HEK293 (cell line): Measurements from ENCODE around the gene RARS1.
A peak's percentile ranks its signal among the peaks of the same experiment; 100 is the strongest.

Experiments used
- CTCF ChIA-PET: fragments of 350-600 bp; formaldehyde crosslinking; extraction: SDS; loops from one replicate; lab custom pipeline; 2021; ENCODE audit warnings: antibody characterized with exemption; lab: Yijun Ruan, JAX
- POLR2A ChIA-PET: fragments of 300-600 bp; formaldehyde crosslinking; extraction: SDS; loops from one replicate; lab custom pipeline; 2020; ENCODE audit warnings: antibody characterized with exemption, inconsistent platforms; lab: Yijun Ruan, JAX
- H3K27ac ChIP-seq: fragments of 200-500 bp; sonication (Bioruptor generic); 2 replicates; pipeline ENCODE4 v1.5.1; 2014; ENCODE audit warnings: low read depth, low read length, control low read depth, inconsistent platforms; ENCODE audit errors: extremely low read depth
- H3K36me3 ChIP-seq, 2 experiments: fragments of 200-500 bp in 1 of 2; sonication (Bioruptor generic) in 1 of 2; 1 replicate in 1 of 2; 2 replicates in 1 of 2; pipeline ENCODE4 v1.5.1; 2014 to 2017; ENCODE audit warnings: inconsistent platforms in 2 of 2, low read length in 2 of 2; ENCODE audit not compliant: control insufficient read depth in 2 of 2, insufficient read depth in 1 of 2
- H3K4me1 ChIP-seq: fragments of 200-500 bp; sonication (Bioruptor generic); 2 replicates; pipeline ENCODE4 v1.5.1; 2014; ENCODE audit warnings: mild to moderate bottlenecking, low read length, inconsistent platforms; ENCODE audit not compliant: control insufficient read depth, insufficient read depth
- H3K4me3 ChIP-seq: 2 replicates; pipeline ENCODE4 v1.5.1; 2011; ENCODE audit warnings: low read depth, mild to moderate bottlenecking, control low read depth, low read length, moderate library complexity
- H3K9me3 ChIP-seq: fragments of 200-500 bp; sonication (Bioruptor generic); 2 replicates; pipeline ENCODE4 v1.5.1; 2014; ENCODE audit warnings: low read depth, low read length, inconsistent platforms; ENCODE audit not compliant: control insufficient read depth, insufficient read depth
- FEZF1 ChIP-seq: fragments of 450-650 bp; formaldehyde crosslinking; IDR thresholded peaks from 2 replicates; pipeline ENCODE4 v1.5.1; 2016; ENCODE audit warnings: missing biosample characterization, missing genetic modification characterization
- MYNN ChIP-seq: fragments of 450-650 bp; formaldehyde crosslinking; IDR thresholded peaks from 2 replicates; pipeline ENCODE4 v1.5.1; 2016; ENCODE audit warnings: missing biosample characterization, missing genetic modification characterization, borderline replicate concordance
- PBX3 ChIP-seq: sonication (generic); formaldehyde crosslinking; IDR thresholded peaks from 2 replicates; pipeline ENCODE4 v1.8.1; 2022; ENCODE audit warnings: mild to moderate bottlenecking, moderate library complexity, missing genetic modification reagents
- PRDM4 ChIP-seq: fragments of 450-650 bp; formaldehyde crosslinking; IDR thresholded peaks from 2 replicates; pipeline ENCODE4 v1.5.1; 2017; ENCODE audit warnings: missing biosample characterization, missing genetic modification characterization
- SETDB1 ChIP-seq: IDR thresholded peaks from one replicate; pipeline ENCODE4 v1.6.1; 2017; ENCODE audit warnings: mild to moderate bottlenecking, low read length, moderate library complexity, mixed read lengths; ENCODE audit not compliant: insufficient read length
- YY2 ChIP-seq: fragments of 450-650 bp; formaldehyde crosslinking; IDR thresholded peaks from 2 replicates; pipeline ENCODE4 v1.5.1; 2016; ENCODE audit warnings: missing biosample characterization, missing genetic modification characterization
- ZFP3 ChIP-seq: fragments of 450-650 bp; formaldehyde crosslinking; IDR thresholded peaks from 2 replicates; pipeline ENCODE4 v1.5.1; 2016; ENCODE audit warnings: low read depth, missing biosample characterization, missing genetic modification characterization
- ZNF121 ChIP-seq: fragments of 450-650 bp; formaldehyde crosslinking; IDR thresholded peaks from 2 replicates; pipeline ENCODE4 v1.5.1; 2016; ENCODE audit warnings: missing biosample characterization, missing genetic modification characterization
- ZNF174 ChIP-seq: fragments of 450-650 bp; formaldehyde crosslinking; IDR thresholded peaks from 2 replicates; pipeline ENCODE4 v1.5.0; 2017; ENCODE audit warnings: missing biosample characterization, mild to moderate bottlenecking, missing genetic modification characterization
- ZNF221 ChIP-seq: fragments of 450-650 bp; formaldehyde crosslinking; IDR thresholded peaks from 2 replicates; pipeline ENCODE4 v1.5.1; 2017; ENCODE audit warnings: missing biosample characterization, missing genetic modification characterization, borderline replicate concordance
- ZNF292 ChIP-seq: fragments of 450-650 bp; formaldehyde crosslinking; IDR thresholded peaks from 2 replicates; pipeline ENCODE4 v1.5.1; 2016; ENCODE audit warnings: low read depth, missing biosample characterization, missing genetic modification characterization, borderline replicate concordance
- ZNF37A ChIP-seq: fragments of 450-650 bp; IDR thresholded peaks from 2 replicates; pipeline ENCODE4 v1.5.1; 2018; ENCODE audit warnings: missing biosample characterization, missing genetic modification characterization
- ZNF521 ChIP-seq: fragments of 450-650 bp; formaldehyde crosslinking; IDR thresholded peaks from 2 replicates; pipeline ENCODE4 v1.5.1; 2017; ENCODE audit warnings: missing biosample characterization, mild to moderate bottlenecking, missing genetic modification characterization
- ZNF555 ChIP-seq: fragments of 450-650 bp; formaldehyde crosslinking; conservative IDR thresholded peaks from 2 replicates; pipeline ENCODE4 v1.5.1; 2017; ENCODE audit warnings: missing biosample characterization, mild to moderate bottlenecking, missing genetic modification characterization, inconsistent platforms
- ZNF558 ChIP-seq: fragments of 450-650 bp; formaldehyde crosslinking; IDR thresholded peaks from 2 replicates; pipeline ENCODE4 v1.5.1; 2016; ENCODE audit warnings: missing biosample characterization, missing genetic modification characterization
- ZNF623 ChIP-seq: fragments of 450-650 bp; formaldehyde crosslinking; IDR thresholded peaks from 2 replicates; pipeline ENCODE4 v1.5.1; 2016; ENCODE audit warnings: missing biosample characterization, missing genetic modification characterization
- ZNF629 ChIP-seq: fragments of 450-650 bp; formaldehyde crosslinking; IDR thresholded peaks from 2 replicates; pipeline ENCODE4 v1.5.1; 2017; ENCODE audit warnings: missing biosample characterization, missing genetic modification characterization
- ZNF701 ChIP-seq: fragments of 450-650 bp; formaldehyde crosslinking; IDR thresholded peaks from 2 replicates; pipeline ENCODE4 v1.5.1; 2016; ENCODE audit warnings: missing biosample characterization, missing genetic modification characterization
- ZNF747 ChIP-seq: fragments of 450-650 bp; formaldehyde crosslinking; IDR thresholded peaks from 2 replicates; pipeline ENCODE4 v1.5.1; 2016; ENCODE audit warnings: missing biosample characterization, missing genetic modification characterization
- ZNF785 ChIP-seq: fragments of 450-650 bp; formaldehyde crosslinking; IDR thresholded peaks from 2 replicates; pipeline ENCODE4 v1.5.1; 2016; ENCODE audit warnings: missing biosample characterization, missing genetic modification characterization
- TF ChIP-seq, protein P1 (sequence below): fragments of 450-650 bp; formaldehyde crosslinking; IDR thresholded peaks from 2 replicates; pipeline ENCODE4 v1.5.1; 2016; ENCODE audit warnings: missing biosample characterization, missing genetic modification characterization

The RARS1 gene

GRCh38 chr5:168489059-168489458, 2.8 kb downstream of the RARS1 start:
- ChIA-PET POLR2A (no interaction called here), CTCF (no interaction called here)
- no peak for TF ChIP-seq ZNF37A (tag by site-specific recombination)
- peak; percentile 78 for TF ChIP-seq ZNF121 (tag by site-specific recombination)

GRCh38 chr5:168494057-168494555, 7.8 kb downstream of the RARS1 start:
- ChIA-PET POLR2A (interaction anchor here (0.6 kb wide), 1 partner anchor 33 kb away, joined by 7 read pairs; no protein-coding TSS in a partner anchor), CTCF (no interaction called here)
- Histone ChIP-seq H3K27ac (no peak overlapping the region), H3K9me3 (no peaks in the 10 kb centered on the region), H3K4me3 (no peak overlapping the region), H3K4me1 (no peaks in the 10 kb centered on the region), H3K36me3 (peaks cover 94 to 96% of the 10 kb centered on the region in 2 experiments)
- TF ChIP-seq ZNF785 (tag by site-specific recombination): no peak

More at GRCh38 chr5:168489059-168489458, 2.8 kb downstream of the RARS1 start:
- Histone ChIP-seq H3K4me1 (no peaks in the 10 kb centered on the region), H3K36me3 (peaks cover 56 to 66% of the 10 kb centered on the region in 2 experiments), H3K27ac (no peak overlapping the region), H3K4me3 (no peak overlapping the region), H3K9me3 (no peaks in the 10 kb centered on the region)

DNA sequence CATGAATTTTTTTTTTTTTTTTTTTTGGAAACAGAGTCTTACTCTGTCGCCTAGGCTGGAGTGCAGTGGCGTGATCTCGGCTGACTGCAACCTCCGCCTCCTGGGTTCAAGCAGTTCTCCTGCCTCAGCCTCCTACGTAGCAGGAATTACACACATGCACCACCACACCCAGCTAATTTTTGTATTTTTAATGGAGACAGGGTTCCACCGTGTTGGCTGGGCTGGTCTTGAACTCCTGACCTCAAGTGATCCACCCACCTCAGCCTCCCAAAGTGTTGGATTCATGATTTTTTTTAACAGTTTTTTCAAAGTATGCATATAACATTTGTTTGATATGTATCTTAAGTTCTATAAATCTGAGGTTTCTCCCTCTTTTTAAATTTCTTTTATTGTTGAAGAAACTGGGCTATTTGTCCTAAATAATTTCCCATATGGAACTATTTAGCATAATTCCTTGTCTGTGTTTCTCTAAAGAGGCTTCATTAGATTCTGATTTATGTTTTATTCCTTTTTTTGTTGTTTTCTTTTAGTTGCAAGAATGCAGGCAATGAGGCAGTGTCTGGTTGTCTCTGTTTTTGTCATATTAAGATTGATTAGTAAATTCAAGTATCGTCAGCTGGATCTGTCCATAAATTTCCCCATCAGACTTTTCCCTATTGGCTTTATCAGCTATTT, 16.4 kb downstream of the RARS1 start:
- no peaks in the 10 kb centered on the region for H3K4me1 ChIP-seq
- no peaks in the 10 kb centered on the region for H3K9me3 ChIP-seq
- H3K27ac ChIP-seq: no peak overlapping the region
- TF ChIP-seq ZNF292 (tag by site-specific recombination) (no peak), MYNN (no peak), ZNF174 (tag by site-specific recombination) (no peak), FEZF1 (tag by site-specific recombination) (no peak), ZNF521 (no peak)
- TF ChIP-seq, protein P1, sequence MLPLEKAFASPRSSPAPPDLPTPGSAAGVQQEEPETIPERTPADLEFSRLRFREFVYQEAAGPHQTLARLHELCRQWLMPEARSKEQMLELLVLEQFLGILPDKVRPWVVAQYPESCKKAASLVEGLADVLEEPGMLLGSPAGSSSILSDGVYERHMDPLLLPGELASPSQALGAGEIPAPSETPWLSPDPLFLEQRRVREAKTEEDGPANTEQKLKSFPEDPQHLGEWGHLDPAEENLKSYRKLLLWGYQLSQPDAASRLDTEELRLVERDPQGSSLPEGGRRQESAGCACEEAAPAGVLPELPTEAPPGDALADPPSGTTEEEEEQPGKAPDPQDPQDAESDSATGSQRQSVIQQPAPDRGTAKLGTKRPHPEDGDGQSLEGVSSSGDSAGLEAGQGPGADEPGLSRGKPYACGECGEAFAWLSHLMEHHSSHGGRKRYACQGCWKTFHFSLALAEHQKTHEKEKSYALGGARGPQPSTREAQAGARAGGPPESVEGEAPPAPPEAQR (tag by site-specific recombination): no peak
- ChIA-PET CTCF (no interaction called here), POLR2A (no interaction called here)
- H3K4me3 ChIP-seq: no peak overlapping the region
- H3K36me3 ChIP-seq: peaks cover 79 to 80% of the 10 kb centered on the region in 2 experiments

- Histone ChIP-seq H3K36me3 (peaks cover 66 to 93% of the 10 kb centered on the region in 2 experiments), H3K9me3 (no peaks in the 10 kb centered on the region), H3K27ac (no peak overlapping the region), H3K4me1 (no peaks in the 10 kb centered on the region), H3K4me3 (no peak overlapping the region)
- no peak for TF ChIP-seq ZNF221 (tag by site-specific recombination)
- TF ChIP-seq ZNF629 (tag by site-specific recombination): no peak
- TF ChIP-seq ZNF558 (tag by site-specific recombination): peak; percentile 97
- TF ChIP-seq ZFP3: no peak
- peak; percentile 29 for TF ChIP-seq SETDB1
- no peak for TF ChIP-seq PRDM4 (tag by site-specific recombination)
- no peak for TF ChIP-seq ZNF555 (tag by site-specific recombination)
- no peak for TF ChIP-seq ZNF747 (tag by site-specific recombination)
- TF ChIP-seq ZNF701: no peak
- no peak for TF ChIP-seq ZNF623 (tag by site-specific recombination)
- no peak for TF ChIP-seq YY2
- no peak for TF ChIP-seq PBX3 (CRISPR knock-in tag)
- ChIA-PET POLR2A (no interaction called here), CTCF (interaction anchor here (1.6 kb wide), 1 partner anchor 28 kb away, joined by 6 read pairs; the partner anchor contains the start of gene RARS1)
Measured at GRCh38 chr5:168513861-168514428, 27.7 kb downstream of the RARS1 start.
